Choroid plexus epithelial cell (primary cell): ENCODE data around the gene MSRB1.
A peak's percentile ranks its signal among the peaks of the same experiment; 100 is the strongest.
"Not testable (repeated sequence)": the region's sequence is repeated elsewhere in the genome, so short reads cannot be mapped to it uniquely, and the experiment has no call there.

Experiments
- DNase-seq: peaks from one replicate; pipeline ENCODE4 v3.0.0-alpha.2; 2010; ENCODE audit warnings: low read depth
- H3K4me3 ChIP-seq: 2 replicates; pipeline ENCODE4 v1.5.1; 2011; ENCODE audit warnings: low read depth, mild to moderate bottlenecking, control low read depth, low read length, moderate library complexity
- TF ChIP-seq, protein P1 (sequence below): conservative IDR thresholded peaks from 2 replicates; pipeline ENCODE4 v1.5.1; 2011; ENCODE audit warnings: low read depth, mild to moderate bottlenecking, control low read depth, inconsistent platforms, low read length, moderate library complexity

MSRB1 gene

DNA sequence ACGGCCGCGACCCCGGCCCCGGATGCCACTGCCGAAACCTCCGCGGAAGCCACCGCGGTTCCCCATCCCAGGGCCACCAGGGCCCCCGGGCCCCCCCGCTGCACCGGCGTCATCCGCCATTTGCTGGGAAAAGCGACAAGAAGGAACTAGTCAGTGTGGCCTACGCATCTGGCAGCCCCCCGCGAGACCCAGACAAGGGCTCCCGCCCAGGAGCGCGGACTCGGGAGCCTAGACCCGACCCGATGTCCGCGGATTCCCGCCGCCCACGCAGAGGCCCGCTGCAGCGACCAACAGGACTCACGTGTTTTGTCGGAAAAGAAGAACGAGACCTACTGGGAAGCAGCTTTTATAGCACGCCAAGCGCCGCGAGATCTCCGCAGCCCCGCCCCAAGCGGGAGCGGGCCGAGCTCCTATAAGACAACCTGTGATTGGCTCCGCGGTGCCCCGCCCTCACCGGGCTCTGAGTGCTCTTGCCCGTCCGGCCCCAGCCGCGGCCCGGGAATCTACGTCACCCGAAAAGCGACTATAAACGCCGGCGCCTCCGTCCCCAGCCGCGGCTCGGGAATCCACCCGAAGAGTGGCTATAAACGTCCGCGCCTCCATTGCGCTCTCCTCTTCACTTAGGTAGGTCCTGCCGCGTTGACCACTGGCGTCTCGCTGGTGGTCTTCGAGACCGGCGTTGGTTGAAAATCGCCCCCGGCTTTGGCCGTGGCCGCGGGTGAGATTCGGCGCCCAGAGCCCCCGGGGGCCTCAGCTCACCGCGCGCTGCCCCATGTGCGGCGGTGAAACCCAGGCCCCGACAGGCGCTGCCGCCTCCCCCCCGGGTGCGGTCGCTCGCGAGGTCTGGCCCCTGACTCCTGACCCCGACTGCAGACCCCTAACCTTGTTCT is 21.8 kb upstream of the MSRB1 start, which contains the start of gene RPS2:
Gene RPS2 (minus strand): TSS at position 321 of the 890 bp plus-strand sequence. CDS start 201 bp downstream, at position 120.
- TF ChIP-seq, protein P1, sequence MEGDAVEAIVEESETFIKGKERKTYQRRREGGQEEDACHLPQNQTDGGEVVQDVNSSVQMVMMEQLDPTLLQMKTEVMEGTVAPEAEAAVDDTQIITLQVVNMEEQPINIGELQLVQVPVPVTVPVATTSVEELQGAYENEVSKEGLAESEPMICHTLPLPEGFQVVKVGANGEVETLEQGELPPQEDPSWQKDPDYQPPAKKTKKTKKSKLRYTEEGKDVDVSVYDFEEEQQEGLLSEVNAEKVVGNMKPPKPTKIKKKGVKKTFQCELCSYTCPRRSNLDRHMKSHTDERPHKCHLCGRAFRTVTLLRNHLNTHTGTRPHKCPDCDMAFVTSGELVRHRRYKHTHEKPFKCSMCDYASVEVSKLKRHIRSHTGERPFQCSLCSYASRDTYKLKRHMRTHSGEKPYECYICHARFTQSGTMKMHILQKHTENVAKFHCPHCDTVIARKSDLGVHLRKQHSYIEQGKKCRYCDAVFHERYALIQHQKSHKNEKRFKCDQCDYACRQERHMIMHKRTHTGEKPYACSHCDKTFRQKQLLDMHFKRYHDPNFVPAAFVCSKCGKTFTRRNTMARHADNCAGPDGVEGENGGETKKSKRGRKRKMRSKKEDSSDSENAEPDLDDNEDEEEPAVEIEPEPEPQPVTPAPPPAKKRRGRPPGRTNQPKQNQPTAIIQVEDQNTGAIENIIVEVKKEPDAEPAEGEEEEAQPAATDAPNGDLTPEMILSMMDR: no peak
- H3K4me3 ChIP-seq: peak within 1 kb of the TSS; percentile 95
- peak; percentile 99 for DNase-seq

DNA sequence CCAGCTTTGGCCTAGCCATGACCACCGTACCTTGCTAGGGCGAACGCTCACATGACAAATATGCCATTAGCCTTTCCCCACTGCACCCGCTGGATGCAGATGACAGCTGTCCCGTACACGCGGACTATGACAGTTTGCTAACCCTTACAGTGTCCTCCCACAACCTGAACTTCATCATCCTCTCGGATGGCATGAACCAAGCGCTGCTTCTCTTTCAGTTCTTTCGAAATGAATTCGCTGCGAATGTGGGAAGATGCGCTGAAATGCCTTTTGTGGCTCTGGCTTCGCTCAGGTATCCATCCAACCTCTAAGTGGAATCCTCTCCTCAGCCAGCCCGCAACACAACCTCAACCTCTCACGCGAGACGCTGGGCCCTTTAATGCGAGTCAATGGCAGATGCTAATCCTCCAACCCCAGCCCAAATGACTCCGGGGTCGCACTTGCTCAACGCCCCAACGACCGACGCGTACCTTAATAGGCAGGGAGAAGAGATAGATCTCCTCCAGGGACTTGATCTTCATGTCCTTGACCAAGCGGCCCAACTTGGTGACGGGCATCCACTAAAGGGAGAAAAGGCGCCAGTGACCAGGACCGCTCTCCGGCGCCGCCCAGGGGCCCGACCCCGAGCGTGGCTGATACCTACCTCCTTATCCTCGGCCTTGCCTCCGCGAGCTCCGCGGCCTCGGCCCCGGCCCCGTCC is 21.0 kb upstream of the MSRB1 start:
- peak overlapping the region; percentile 95 for H3K4me3 ChIP-seq
- TF ChIP-seq, protein P1: peak; percentile 26
- peak; percentile 41 for DNase-seq

GRCh38 chr16:1962161-1963153 is 19.5 kb upstream of the MSRB1 start:
- H3K4me3 ChIP-seq: peak overlapping the region; percentile 39
- DNase-seq: not testable (repeated sequence)

DNA sequence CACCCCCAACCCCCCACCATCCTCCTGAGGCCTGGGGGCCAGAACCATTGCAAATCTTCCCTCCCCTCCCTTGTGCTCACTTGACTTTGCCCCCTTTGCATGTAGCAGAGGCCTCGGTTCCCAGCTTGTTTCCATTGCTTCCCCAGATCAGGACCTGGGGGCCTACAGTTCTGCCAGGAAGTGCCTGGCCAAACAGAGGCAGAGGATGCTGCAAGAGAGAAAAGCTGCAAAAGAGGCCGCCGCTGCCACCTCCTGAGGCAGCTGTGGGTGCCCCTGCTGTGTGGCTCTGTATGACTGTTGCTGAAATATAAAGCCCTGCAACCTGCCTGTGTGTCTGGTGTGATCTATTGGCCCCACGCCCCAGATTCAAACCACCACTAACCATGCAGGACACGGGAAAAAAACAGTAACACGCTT is 18.7 kb upstream of the MSRB1 start:
- no peak overlapping the region for H3K4me3 ChIP-seq
- TF ChIP-seq, protein P1: no peak
- DNase-seq: no peak

DNA sequence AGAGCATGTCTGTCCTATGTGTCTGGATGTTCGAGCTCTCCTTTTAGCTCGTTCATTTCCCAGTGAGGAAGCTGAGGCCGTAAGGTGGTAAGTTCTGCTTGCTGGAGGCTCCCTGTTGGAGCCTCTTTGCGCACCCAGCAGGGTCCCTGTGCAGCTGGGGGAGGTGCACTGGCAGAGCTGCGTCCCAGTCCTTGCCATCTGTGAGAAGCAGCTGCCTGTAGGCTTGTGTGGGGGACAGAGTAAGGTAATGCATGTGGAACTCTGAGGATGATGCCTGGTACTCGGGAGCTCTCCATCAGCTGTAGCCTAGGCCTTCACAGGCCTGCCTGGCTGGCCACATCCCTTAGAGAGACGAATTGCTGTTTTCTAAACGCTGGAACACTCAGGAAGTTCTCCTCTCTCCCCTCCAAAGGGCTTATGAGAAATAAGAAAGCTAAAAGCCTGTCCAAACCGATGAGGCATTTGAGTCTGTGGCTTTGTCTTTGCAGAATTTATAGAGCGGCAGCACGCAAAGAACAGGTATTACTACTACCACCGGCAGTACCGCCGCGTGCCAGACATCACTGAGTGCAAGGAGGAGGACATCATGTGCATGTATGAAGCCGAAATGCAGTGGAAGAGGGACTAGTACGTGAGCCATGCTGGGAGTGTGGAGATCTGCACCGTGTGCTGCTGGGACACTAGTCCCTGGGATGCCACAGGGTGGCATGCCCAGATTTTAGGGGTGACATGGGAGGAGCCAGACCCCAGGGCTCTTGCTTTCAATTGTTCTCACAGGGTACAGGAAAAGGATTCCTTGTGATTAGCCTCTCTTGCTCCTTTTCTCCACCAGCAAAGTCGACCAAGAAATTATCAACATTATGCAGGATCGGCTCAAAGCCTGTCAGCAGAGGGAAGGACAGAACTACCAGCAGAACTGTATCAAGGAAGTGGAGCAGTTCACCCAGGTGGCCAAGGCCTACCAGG is 17.9 kb upstream of the MSRB1 start:
- DNase-seq: peak; percentile 45
- TF ChIP-seq, protein P1: no peak
- H3K4me3 ChIP-seq: peak overlapping the region; percentile 92

DNA sequence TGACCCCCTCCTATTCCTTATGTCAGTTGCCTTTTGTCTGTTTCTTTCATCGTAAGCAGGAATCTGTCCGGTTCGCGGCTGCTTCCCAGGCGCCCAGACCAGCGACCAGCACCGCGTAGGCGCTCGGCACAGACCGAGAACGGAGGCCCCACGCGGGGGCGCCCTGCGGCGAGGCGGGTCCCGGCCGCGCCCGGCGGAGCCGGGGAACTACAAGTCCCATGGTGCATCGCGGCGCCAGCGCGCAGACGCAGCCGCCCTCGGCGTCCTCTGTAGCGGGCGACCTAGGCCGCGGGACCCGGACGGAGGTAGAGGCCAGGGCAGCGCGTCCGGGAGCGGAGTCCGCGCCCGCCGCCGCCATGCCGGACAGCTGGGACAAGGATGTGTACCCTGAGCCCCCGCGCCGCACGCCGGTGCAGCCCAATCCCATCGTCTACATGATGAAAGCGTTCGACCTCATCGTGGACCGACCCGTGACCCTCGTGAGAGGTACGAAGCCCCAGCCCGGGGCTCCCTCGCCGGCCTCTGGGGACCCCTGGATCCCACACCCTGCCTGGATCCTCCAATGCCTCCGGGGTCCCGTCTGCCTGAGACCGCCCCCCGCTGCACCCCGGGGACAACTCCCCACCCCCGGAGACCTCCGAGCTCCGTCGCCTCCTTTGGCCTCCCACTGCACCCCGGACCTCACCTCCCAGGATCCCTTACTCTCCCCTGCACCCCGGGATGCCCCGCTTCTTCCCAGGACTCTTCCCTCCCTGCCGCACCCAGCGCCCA is 16.5 kb upstream of the MSRB1 start, which contains the start of gene NDUFB10:
Gene NDUFB10 (plus strand): TSS at position 270 of the 771 bp plus-strand sequence. CDS start 87 bp downstream, at position 357.
- TF ChIP-seq, protein P1: peak; percentile 40
- peak within 1 kb of the TSS; percentile 92 for H3K4me3 ChIP-seq
- DNase-seq: peak; percentile 90
